ENCODE data around the gene FOXL1.

Gene FOXL1

GRCh38 chr16:86605950-86606349 is 27.6 kb downstream of the FOXL1 start:
- H3K27me3 ChIP-seq (ENCODE audit: low read length), result no peaks in the 10 kb centered on the region
- H3K4me2 ChIP-seq (ENCODE audit: low read depth, low read length, poor library complexity, severe bottlenecking), result no peak overlapping the region
- H3K27ac ChIP-seq (ENCODE audit: low read depth, low read length), result no peak overlapping the region
- H3K9me3 ChIP-seq (ENCODE audit: insufficient read depth, low read length), result no peaks in the 10 kb centered on the region
- H3F3A ChIP-seq (ENCODE audit: insufficient read depth), result no peaks in the 10 kb centered on the region
- no peak overlapping the region for H2AFZ ChIP-seq (ENCODE audit: low read depth, low read length, severe bottlenecking)
- no peak overlapping the region for H3K4me3 ChIP-seq (ENCODE audit: insufficient read depth, low read length, poor library complexity, severe bottlenecking)
- no peak for TF ChIP-seq EZH2phosphoT487 (conservative IDR thresholded peaks at IDR 0.05; ENCODE audit: low read length)
- no peak for TF ChIP-seq CTCF (IDR thresholded peaks at IDR 0.05; ENCODE audit: insufficient read depth, low read length, poor library complexity, severe bottlenecking)
- H3K36me3 ChIP-seq (ENCODE audit: low read length), result no peaks in the 10 kb centered on the region
- no peaks in the 10 kb centered on the region for H3K79me2 ChIP-seq (ENCODE audit: insufficient read depth, low read length)
- H3K9ac ChIP-seq (ENCODE audit: low read length), result no peak overlapping the region
- no peaks in the 10 kb centered on the region for H4K20me1 ChIP-seq (ENCODE audit: low read depth, low read length)
- no peaks in the 10 kb centered on the region for H3K9me2 ChIP-seq (replicated peaks; ENCODE audit: insufficient read depth, low read length)

- Histone ChIP-seq H3K79me2 (ENCODE audit: insufficient read depth, low read length) (no peaks in the 10 kb centered on the region), H3F3A (ENCODE audit: insufficient read depth) (no peaks in the 10 kb centered on the region), H3K36me3 (ENCODE audit: low read length) (no peaks in the 10 kb centered on the region), H4K20me1 (ENCODE audit: low read depth, low read length) (no peaks in the 10 kb centered on the region), H3K9me3 (ENCODE audit: insufficient read depth, low read length) (no peaks in the 10 kb centered on the region), H3K9ac (ENCODE audit: low read length) (no peak overlapping the region), H3K27me3 (ENCODE audit: low read length) (no peaks in the 10 kb centered on the region), H3K27ac (ENCODE audit: low read depth, low read length) (no peak overlapping the region), H2AFZ (ENCODE audit: low read depth, low read length, severe bottlenecking) (no peak overlapping the region), H3K9me2 (replicated peaks; ENCODE audit: insufficient read depth, low read length) (no peaks in the 10 kb centered on the region), H3K4me3 (ENCODE audit: insufficient read depth, low read length, poor library complexity, severe bottlenecking) (no peak overlapping the region), H3K4me2 (ENCODE audit: low read depth, low read length, poor library complexity, severe bottlenecking) (no peak overlapping the region)
- TF ChIP-seq CTCF (IDR thresholded peaks at IDR 0.05; ENCODE audit: insufficient read depth, low read length, poor library complexity, severe bottlenecking) (no peak), EZH2phosphoT487 (conservative IDR thresholded peaks at IDR 0.05; ENCODE audit: low read length) (no peak)
Observed at GRCh38 chr16:86608301-86608747, 30.0 kb downstream of the FOXL1 start.

- no peak overlapping the region for H2AFZ ChIP-seq (ENCODE audit: low read depth, low read length, severe bottlenecking)
- no peaks in the 10 kb centered on the region for H3K79me2 ChIP-seq (ENCODE audit: insufficient read depth, low read length)
- H3K27me3 ChIP-seq (ENCODE audit: low read length), result no peaks in the 10 kb centered on the region
- H3K4me2 ChIP-seq (ENCODE audit: low read depth, low read length, poor library complexity, severe bottlenecking), result no peak overlapping the region
- H4K20me1 ChIP-seq (ENCODE audit: low read depth, low read length), result no peaks in the 10 kb centered on the region
- no peak overlapping the region for H3K4me3 ChIP-seq (ENCODE audit: insufficient read depth, low read length, poor library complexity, severe bottlenecking)
- no peaks in the 10 kb centered on the region for H3F3A ChIP-seq (ENCODE audit: insufficient read depth)
- no peak overlapping the region for H3K27ac ChIP-seq (ENCODE audit: low read depth, low read length)
- H3K9ac ChIP-seq (ENCODE audit: low read length), result no peak overlapping the region
- no peaks in the 10 kb centered on the region for H3K9me3 ChIP-seq (ENCODE audit: insufficient read depth, low read length)
- H3K36me3 ChIP-seq (ENCODE audit: low read length), result no peaks in the 10 kb centered on the region
- no peaks in the 10 kb centered on the region for H3K9me2 ChIP-seq (replicated peaks; ENCODE audit: insufficient read depth, low read length)
- TF ChIP-seq CTCF (IDR thresholded peaks at IDR 0.05; ENCODE audit: insufficient read depth, low read length, poor library complexity, severe bottlenecking) (no peak), EZH2phosphoT487 (conservative IDR thresholded peaks at IDR 0.05; ENCODE audit: low read length) (no peak)
Observed at GRCh38 chr16:86609115-86609514, 30.8 kb downstream of the FOXL1 start.
